ENCODE measurements around the gene ZNF264. TPM values are rescaled to one million over a fixed set of nuclear protein-coding genes. Genes with fewer than 3 reads are reported as not detected.

The ZNF264 gene
- total RNA-seq, 1 experiment from 2014 or later, result 24.6 TPM

Other genes with a start within 250 kb of the ZNF264 start
- not detected in 2 replicates for gene USP29, start 71.5 kb upstream of the ZNF264 start, total RNA-seq (2014; rRNA removed; shearing (Covaris generic); ENCODE audit: low replicate concordance)
- gene ZIM3, start 46.3 kb upstream of the ZNF264 start, total RNA-seq (2014; rRNA removed; shearing (Covaris generic); ENCODE audit: low replicate concordance), result not detected in 2 replicates
- gene DUXA, start 24.0 kb upstream of the ZNF264 start, total RNA-seq (2014; rRNA removed; shearing (Covaris generic); ENCODE audit: low replicate concordance), result not detected in 2 replicates
- 0.39 and 0.46 TPM in 2 replicates for gene AURKC, start 39.5 kb downstream of the ZNF264 start, total RNA-seq (2014; rRNA removed; shearing (Covaris generic); ENCODE audit: low replicate concordance)
- 7.7 and 12.7 TPM in 2 replicates for gene ZNF805, start 49.1 kb downstream of the ZNF264 start, total RNA-seq (2014; rRNA removed; shearing (Covaris generic); ENCODE audit: low replicate concordance)
- 24.9 and 37.9 TPM in 2 replicates for gene ZNF460, start 89.0 kb downstream of the ZNF264 start, total RNA-seq (2014; rRNA removed; shearing (Covaris generic); ENCODE audit: low replicate concordance)
- 7.6 and 10.0 TPM in 2 replicates for gene ZNF543, start 129.0 kb downstream of the ZNF264 start, total RNA-seq (2014; rRNA removed; shearing (Covaris generic); ENCODE audit: low replicate concordance)
- 10.6 and 11.9 TPM in 2 replicates for gene ZNF304, start 159.8 kb downstream of the ZNF264 start, total RNA-seq (2014; rRNA removed; shearing (Covaris generic); ENCODE audit: low replicate concordance)
- 13.6 and 42.5 TPM in 2 replicates for gene TRAPPC2B, start 172.1 kb downstream of the ZNF264 start, total RNA-seq (2014; rRNA removed; shearing (Covaris generic); ENCODE audit: low replicate concordance)
- gene ZNF547, start 172.1 kb downstream of the ZNF264 start, total RNA-seq (2014; rRNA removed; shearing (Covaris generic); ENCODE audit: low replicate concordance), result 6.5 and 10.6 TPM in 2 replicates
- 7.7 and 17.8 TPM in 2 replicates for gene ZNF548, start 198.4 kb downstream of the ZNF264 start, total RNA-seq (2014; rRNA removed; shearing (Covaris generic); ENCODE audit: low replicate concordance)
- 7.9 and 15.9 TPM in 2 replicates for gene ZNF17, start 219.7 kb downstream of the ZNF264 start, total RNA-seq (2014; rRNA removed; shearing (Covaris generic); ENCODE audit: low replicate concordance)
- gene ZNF749, start 243.8 kb downstream of the ZNF264 start, total RNA-seq (2014; rRNA removed; shearing (Covaris generic); ENCODE audit: low replicate concordance), result 15.6 and 15.9 TPM in 2 replicates

Measured in MG63 (cell line).